ENCODE measurements around the gene SH2D7.
A peak's percentile ranks its signal among the peaks of the same experiment; 100 is the strongest.

Gene SH2D7

GRCh38 chr15:78061963-78062427, 30.4 kb upstream of the SH2D7 start:
- no peak for DNase-seq (ENCODE audit: low read depth)

- no peak for DNase-seq (ENCODE audit: low read depth)
Measured at GRCh38 chr15:78063217-78063616, 29.1 kb upstream of the SH2D7 start.

- DNase-seq (ENCODE audit: low read depth): no peak
Measured at GRCh38 chr15:78063970-78064385, 28.4 kb upstream of the SH2D7 start.

- DNase-seq (ENCODE audit: low read depth): no peak
Measured at GRCh38 chr15:78064544-78064943, 27.8 kb upstream of the SH2D7 start.

GRCh38 chr15:78065284-78065872, 27.0 kb upstream of the SH2D7 start:
- peak; percentile 99 for DNase-seq (ENCODE audit: low read depth)

GRCh38 chr15:78065973-78066946, 26.1 kb upstream of the SH2D7 start:
- no peak for DNase-seq (ENCODE audit: low read depth)

- DNase-seq (ENCODE audit: low read depth): no peak
Measured at GRCh38 chr15:78067328-78068228, 24.8 kb upstream of the SH2D7 start.

- no peak for DNase-seq (ENCODE audit: low read depth)
Measured at GRCh38 chr15:78069052-78069414, 23.3 kb upstream of the SH2D7 start.

GRCh38 chr15:78069462-78070029, 22.8 kb upstream of the SH2D7 start:
- no peak for DNase-seq (ENCODE audit: low read depth)

- no peak for DNase-seq (ENCODE audit: low read depth)
Measured at GRCh38 chr15:78070049-78070700, 22.2 kb upstream of the SH2D7 start.

GRCh38 chr15:78071383-78071782, 21.0 kb upstream of the SH2D7 start:
- DNase-seq (ENCODE audit: low read depth): no peak

GRCh38 chr15:78072080-78072892, 20.1 kb upstream of the SH2D7 start:
- no peak for DNase-seq (ENCODE audit: low read depth)

GRCh38 chr15:78073046-78073787, 19.1 kb upstream of the SH2D7 start:
- no peak for DNase-seq (ENCODE audit: low read depth)

- DNase-seq (ENCODE audit: low read depth): peak; percentile 80
Measured at GRCh38 chr15:78075490-78076230, 16.7 kb upstream of the SH2D7 start.

- no peak for DNase-seq (ENCODE audit: low read depth)
Measured at GRCh38 chr15:78076231-78077052, 15.9 kb upstream of the SH2D7 start.

GRCh38 chr15:78077053-78077870, 15.1 kb upstream of the SH2D7 start, which contains the start of gene TBC1D2B:
TBC1D2B (minus strand) TSS chr15:78077711; CDS start chr15:78077652, 59 bp downstream.
- DNase-seq (ENCODE audit: low read depth): no peak

GRCh38 chr15:78077871-78078210, 14.5 kb upstream of the SH2D7 start:
- DNase-seq (ENCODE audit: low read depth): no peak

All from stromal cell of bone marrow (primary cell).